ENCODE results near the gene SCD.
"Not testable (repeated sequence)": the region's sequence is repeated elsewhere in the genome, so short reads cannot be mapped to it uniquely, and the experiment has no call there.

SCD gene

GRCh38 chr10:100374200-100374655 is 27.2 kb downstream of the SCD start:
- H3K36me3 ChIP-seq (ENCODE audit: control insufficient read depth, insufficient read depth, low read length), result no peaks in the 10 kb centered on the region
- H2AFZ ChIP-seq, result peak overlapping the region; percentile 91
- H3K4me1 ChIP-seq, result peaks cover 32% of the 10 kb centered on the region
- H3K4me3 ChIP-seq (ENCODE audit: low read depth, low read length), result peak overlapping the region; percentile 64
- H3K9ac ChIP-seq, result peak overlapping the region; percentile 25
- peak overlapping the region; percentile 89 for H3K4me2 ChIP-seq (ENCODE audit: low read length)
- H3K9me3 ChIP-seq (ENCODE audit: control insufficient read depth, low read length), result no peaks in the 10 kb centered on the region
- no peaks in the 10 kb centered on the region for H3K27me3 ChIP-seq (ENCODE audit: control insufficient read depth, insufficient read depth, low read length)
- H3K79me2 ChIP-seq, result no peaks in the 10 kb centered on the region
- peak overlapping the region; percentile 99 for H3K27ac ChIP-seq
- TF ChIP-seq CTCF (IDR thresholded peaks at IDR 0.05), result no peak

GRCh38 chr10:100374677-100375353 is 27.8 kb downstream of the SCD start:
- peaks cover 32% of the 10 kb centered on the region for H3K4me1 ChIP-seq
- H3K4me2 ChIP-seq (ENCODE audit: low read length), result peak overlapping the region; percentile 89
- not testable (repeated sequence) for H3K36me3 ChIP-seq (ENCODE audit: control insufficient read depth, insufficient read depth, low read length); H3K9me3 ChIP-seq (ENCODE audit: control insufficient read depth, low read length); H3K79me2 ChIP-seq; H3K9ac ChIP-seq; H3K27me3 ChIP-seq (ENCODE audit: control insufficient read depth, insufficient read depth, low read length)
- H3K4me3 ChIP-seq (ENCODE audit: low read depth, low read length), result peak overlapping the region; percentile 64
- H3K27ac ChIP-seq, result peak overlapping the region; percentile 99
- peak overlapping the region; percentile 91 for H2AFZ ChIP-seq

- not testable (repeated sequence) for H3K27me3 ChIP-seq (ENCODE audit: control insufficient read depth, insufficient read depth, low read length); H3K4me2 ChIP-seq (ENCODE audit: low read length); H3K9ac ChIP-seq; H3K36me3 ChIP-seq (ENCODE audit: control insufficient read depth, insufficient read depth, low read length); H3K79me2 ChIP-seq; H3K27ac ChIP-seq; H3K4me3 ChIP-seq (ENCODE audit: low read depth, low read length); H2AFZ ChIP-seq; H3K9me3 ChIP-seq (ENCODE audit: control insufficient read depth, low read length)
- peaks cover 20% of the 10 kb centered on the region for H3K4me1 ChIP-seq
Measured at GRCh38 chr10:100376656-100377055, 29.6 kb downstream of the SCD start.

DNA sequence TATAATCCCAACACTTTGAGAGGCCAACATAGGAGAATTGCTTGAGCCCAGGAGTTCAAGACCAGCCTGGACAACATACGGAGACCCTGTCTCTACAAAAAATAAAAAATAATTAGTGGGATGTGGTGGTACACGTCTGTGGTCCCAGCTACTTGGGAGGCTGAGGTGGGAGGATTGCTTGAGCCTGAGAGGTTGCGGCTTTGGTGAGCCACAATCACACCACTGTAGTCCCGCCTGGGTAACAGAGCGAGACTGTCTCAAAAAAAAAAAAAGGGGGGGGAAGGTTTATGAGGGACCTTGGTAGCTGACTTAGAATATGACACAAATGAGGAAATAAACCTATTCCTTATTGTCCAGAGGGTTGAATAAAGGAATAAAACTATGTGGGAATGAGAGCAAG is 30.8 kb downstream of the SCD start:
- Histone ChIP-seq H3K9ac (no peak overlapping the region), H3K27ac (no peak overlapping the region)

GRCh38 chr10:100380400-100380799 is 33.4 kb downstream of the SCD start:
- no peak overlapping the region for H3K9ac ChIP-seq

More for the DNA sequence above, 30.8 kb downstream of the SCD start:
- no peak for TF ChIP-seq CTCF (IDR thresholded peaks at IDR 0.05)
- peaks cover 11% of the 10 kb centered on the region for H3K4me1 ChIP-seq
- no peaks in the 10 kb centered on the region for H3K79me2 ChIP-seq
- H3K9me3 ChIP-seq (ENCODE audit: control insufficient read depth, low read length), result no peaks in the 10 kb centered on the region
- no peaks in the 10 kb centered on the region for H3K36me3 ChIP-seq (ENCODE audit: control insufficient read depth, insufficient read depth, low read length)
- no peak overlapping the region for H2AFZ ChIP-seq
- H3K4me2 ChIP-seq (ENCODE audit: low read length), result no peak overlapping the region
- no peaks in the 10 kb centered on the region for H3K27me3 ChIP-seq (ENCODE audit: control insufficient read depth, insufficient read depth, low read length)
- H3K4me3 ChIP-seq (ENCODE audit: low read depth, low read length), result no peak overlapping the region

More at GRCh38 chr10:100380400-100380799, 33.4 kb downstream of the SCD start:
- Histone ChIP-seq H3K27ac (no peak overlapping the region), H3K4me3 (ENCODE audit: low read depth, low read length) (no peak overlapping the region), H3K9me3 (ENCODE audit: control insufficient read depth, low read length) (no peaks in the 10 kb centered on the region), H3K4me1 (no peaks in the 10 kb centered on the region), H3K79me2 (no peaks in the 10 kb centered on the region), H3K4me2 (ENCODE audit: low read length) (no peak overlapping the region), H3K36me3 (ENCODE audit: control insufficient read depth, insufficient read depth, low read length) (no peaks in the 10 kb centered on the region), H2AFZ (no peak overlapping the region), H3K27me3 (ENCODE audit: control insufficient read depth, insufficient read depth, low read length) (no peaks in the 10 kb centered on the region)
- TF ChIP-seq CTCF (IDR thresholded peaks at IDR 0.05), result no peak

Measured in parathyroid adenoma (tissue), 2 donors.